Stimulated activated CD8-positive, alpha-beta memory T cell treated with anti-CD3 and anti-CD28 coated beads, Interleukin-12 subunit alpha, Interleukin-12 subunit beta, amount 100 ng/mL, for 24 hours (primary cell): ENCODE measurements around the gene AATF.

Experiments
- DNase-seq: peaks from one replicate; pipeline ENCODE4 v3.0.0-alpha.2; 2020; ENCODE audit errors: extremely low read depth

Gene AATF

GRCh38 chr17:37081287-37081686 lies 132.5 kb downstream of the AATF start:
- no peak for DNase-seq

DNA sequence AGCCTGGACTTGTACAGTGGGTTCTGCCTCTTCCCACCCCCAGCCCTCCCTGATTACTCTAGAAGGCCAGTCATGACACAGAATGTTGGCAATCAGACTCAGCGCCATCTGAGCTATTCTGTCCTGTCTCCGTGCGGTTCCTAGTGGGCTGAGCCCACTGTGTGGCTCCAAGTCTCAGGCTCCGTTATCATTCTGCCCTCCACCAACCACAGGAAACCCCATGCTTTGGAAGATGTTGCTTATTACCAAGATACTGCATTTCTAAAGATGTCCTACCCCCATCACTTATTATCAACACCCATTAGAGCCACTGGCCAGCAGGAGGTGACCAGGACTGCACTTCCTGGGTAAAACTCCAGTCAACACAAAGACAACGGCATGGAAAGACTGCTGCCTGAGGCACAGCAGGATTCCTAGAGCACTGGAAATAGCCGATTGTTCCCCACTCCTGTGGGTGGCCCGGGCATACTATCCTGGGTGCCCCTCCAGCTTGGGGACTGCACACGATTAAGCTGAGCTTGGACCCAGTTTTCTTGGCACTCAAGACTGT lies 133.6 kb downstream of the AATF start:
- DNase-seq: no peak

GRCh38 chr17:37082985-37083384 lies 134.2 kb downstream of the AATF start:
- no peak for DNase-seq

DNA sequence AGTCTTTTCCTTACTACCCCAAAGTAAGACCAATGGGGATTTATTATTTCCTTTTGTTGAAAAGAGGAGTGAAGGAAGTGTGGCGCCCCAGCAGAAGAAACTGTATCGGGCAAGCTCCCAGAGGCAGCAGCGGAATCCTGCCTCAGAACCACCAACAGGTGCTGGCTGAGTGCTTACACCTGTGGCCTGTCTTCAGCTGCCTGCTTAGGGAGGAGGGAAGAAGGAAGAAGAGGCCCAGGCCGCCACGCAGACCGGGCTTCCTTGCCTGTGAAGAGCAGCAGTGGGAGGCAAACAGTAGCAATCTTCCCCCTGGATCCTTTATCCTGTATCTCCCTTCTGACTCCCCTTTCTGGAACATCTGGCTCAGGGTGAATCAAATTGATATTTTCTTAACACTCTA lies 134.7 kb downstream of the AATF start:
- no peak for DNase-seq

GRCh38 chr17:37084372-37084771 lies 135.6 kb downstream of the AATF start:
- no peak for DNase-seq

GRCh38 chr17:37086334-37086733 lies 137.6 kb downstream of the AATF start:
- no peak for DNase-seq

- DNase-seq: no peak
These were observed 138.2 kb downstream of the AATF start for GRCh38 chr17:37086948-37087347.

DNA sequence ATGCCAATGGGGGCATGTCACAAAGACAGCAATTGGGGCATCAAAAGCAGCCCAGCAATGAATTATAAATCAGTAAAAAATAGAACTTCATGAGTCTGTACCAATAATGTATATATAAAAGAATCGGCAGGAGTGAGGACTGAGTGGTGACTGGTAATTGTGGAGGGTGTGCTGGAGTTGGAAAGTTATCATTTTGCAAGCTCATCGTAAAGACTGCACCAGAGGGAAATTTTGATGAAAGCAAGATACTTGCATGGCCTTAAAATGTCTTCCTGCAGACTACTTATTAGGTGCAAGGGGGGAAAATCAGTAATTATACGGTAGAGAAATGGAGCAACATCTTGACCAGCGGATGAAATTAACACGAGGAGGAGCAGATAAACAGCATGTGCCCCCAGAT lies 138.9 kb downstream of the AATF start:
- DNase-seq: no peak

- DNase-seq: no peak
These were observed 139.7 kb downstream of the AATF start for GRCh38 chr17:37088459-37088858.

- no peak for DNase-seq
These were observed 140.2 kb downstream of the AATF start for GRCh38 chr17:37088913-37089312.

DNA sequence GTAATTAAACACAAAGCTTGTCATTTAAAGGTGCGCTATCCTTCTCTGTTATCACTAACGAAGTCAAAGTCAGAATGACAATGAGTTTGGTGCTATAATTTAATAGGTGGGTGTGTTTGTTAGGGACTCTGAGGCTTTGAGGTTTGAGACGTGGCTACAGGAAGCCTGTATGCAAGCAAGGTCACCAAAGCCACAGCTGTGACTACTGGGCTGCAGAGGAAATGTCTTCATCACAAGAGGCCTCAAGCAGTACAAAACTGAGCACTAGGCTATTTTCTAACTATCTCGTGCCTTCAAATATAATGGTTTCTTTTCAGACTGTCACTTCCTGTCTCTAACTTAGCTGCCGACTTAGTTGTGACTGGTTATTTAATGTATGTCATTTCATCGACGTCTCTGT lies 141.2 kb downstream of the AATF start:
- DNase-seq: no peak

DNA sequence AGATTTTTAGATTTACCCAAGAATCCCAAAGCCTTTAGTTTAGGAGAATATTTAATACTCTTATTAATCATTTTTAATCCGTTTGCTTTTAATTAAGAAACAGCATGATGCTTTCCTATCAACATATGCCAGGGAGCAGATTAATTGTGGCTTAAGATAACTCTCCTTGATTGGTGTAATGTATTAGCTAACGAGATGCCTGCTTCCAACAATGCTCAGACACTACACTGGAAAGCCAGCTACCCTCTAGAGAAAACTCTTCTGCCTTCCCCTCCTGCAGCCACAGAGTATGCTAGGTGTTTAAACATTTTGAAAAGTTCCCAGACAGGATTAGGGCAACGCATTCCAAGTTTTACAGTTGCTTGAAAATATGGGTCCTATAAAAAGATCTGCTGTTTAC lies 142.2 kb downstream of the AATF start:
- no peak for DNase-seq

DNA sequence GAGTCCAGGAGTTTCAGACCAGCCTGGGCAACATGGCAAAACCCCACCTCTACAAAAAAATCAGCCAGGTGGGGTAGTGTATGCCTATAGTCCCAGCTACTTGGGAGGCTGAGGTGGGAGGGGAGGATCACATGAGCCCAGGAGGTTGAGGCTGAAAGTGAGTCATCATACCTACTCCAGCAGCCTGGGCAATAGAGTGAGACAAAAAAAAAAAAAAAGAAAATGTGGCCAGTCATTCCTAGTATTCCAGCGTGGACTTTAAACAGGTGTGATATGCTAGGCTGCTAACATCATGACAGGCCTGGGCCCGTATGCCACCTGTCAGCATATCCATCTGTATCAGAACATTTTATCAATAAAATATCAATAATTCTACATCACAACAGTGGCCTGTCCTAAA lies 143.3 kb downstream of the AATF start:
- DNase-seq: no peak

DNA sequence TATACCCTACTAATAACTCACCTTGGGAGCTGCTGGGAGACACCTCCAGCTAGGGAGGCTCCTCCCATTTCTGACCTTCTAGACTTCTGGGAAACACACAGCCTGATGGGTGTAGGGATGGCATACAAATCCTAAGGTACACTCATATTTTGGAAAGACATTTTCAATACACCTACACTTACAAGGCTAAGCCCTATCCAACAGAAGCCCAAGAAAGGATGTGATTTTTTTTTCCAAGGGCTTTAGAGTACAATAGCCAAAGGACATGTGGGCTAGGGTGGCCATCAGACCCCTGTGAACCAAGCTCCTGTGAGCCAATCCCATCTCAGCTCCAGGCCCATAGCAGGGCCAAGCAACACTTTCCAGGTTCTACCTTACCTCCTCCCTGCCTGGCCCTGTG lies 143.9 kb downstream of the AATF start:
- DNase-seq: no peak

DNA sequence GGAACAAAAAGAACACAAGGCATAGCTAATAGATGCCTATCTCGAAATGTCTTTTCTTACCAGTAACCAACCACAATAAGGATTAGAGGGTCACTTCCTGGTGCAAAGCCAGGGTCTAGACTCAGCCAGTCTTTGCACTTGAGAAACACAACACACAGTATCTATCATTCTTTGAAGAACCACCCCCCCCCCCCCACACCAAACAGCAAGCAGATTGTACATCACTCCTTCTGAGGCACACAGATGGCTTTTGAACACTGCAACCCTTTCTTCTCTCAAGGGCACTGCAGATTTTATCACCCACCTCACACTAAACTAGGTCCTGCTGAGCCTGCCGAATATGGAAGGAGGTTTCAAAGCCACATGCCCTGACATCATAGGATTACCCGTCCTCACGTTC lies 145.6 kb downstream of the AATF start:
- no peak for DNase-seq

- no peak for DNase-seq
These were observed 147.3 kb downstream of the AATF start for GRCh38 chr17:37096071-37096470.

- no peak for DNase-seq
These were observed 148.4 kb downstream of the AATF start for GRCh38 chr17:37097154-37097553.

DNA sequence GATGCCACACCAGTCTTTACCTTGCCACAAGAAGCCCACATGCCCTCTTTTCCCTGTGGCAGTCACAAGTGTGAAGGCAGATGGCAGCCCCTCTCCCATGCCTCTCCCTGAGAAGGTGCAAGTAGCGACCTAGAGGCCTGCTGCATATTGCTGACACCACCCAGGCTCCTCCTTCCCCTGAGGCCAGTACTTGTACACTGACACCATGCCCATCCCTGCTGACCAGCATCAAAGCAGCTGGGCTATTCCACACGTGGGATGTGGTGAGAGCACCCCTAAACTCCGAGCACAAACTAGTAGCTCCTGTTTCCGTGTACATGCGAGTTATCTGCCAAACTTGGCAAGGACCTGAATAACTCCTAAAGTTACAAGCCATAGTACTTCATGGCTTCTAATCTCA lies 149.4 kb downstream of the AATF start:
- no peak for DNase-seq

DNA sequence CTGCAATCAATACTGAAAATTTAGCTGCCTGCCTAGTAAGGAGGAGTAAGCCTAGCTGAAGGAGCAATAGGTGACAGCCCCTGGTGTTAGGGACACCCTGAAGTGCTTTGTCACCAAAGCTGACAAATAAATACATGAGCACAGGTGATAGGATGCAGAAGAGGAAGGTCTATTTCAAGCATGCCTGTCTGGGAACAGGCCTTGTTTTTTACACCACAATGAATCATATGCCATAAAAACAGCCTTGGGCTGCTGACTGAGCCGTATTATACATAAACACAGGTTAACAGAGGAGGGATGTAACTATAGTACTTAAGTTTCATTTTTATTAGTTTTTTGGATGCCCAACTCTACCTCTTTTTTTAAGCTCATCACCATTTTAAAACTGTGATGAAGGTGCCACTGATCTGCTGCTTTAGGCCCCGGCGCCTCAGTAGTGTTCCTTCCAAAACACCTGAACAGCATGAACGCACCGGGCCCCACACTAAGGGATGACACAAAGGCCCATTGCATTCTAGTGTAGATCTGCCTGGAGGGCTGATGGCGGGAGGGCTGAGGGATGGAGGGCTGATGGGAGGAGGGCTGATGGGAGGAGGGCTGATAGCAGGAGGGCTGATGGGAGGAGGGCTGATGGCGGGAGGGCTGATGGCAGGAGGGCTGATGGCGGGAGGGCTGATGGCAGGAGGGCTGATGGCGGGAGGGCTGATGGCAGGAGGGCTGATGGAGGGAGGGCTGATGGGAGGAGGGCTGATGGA lies 150.3 kb downstream of the AATF start:
- no peak for DNase-seq

DNA sequence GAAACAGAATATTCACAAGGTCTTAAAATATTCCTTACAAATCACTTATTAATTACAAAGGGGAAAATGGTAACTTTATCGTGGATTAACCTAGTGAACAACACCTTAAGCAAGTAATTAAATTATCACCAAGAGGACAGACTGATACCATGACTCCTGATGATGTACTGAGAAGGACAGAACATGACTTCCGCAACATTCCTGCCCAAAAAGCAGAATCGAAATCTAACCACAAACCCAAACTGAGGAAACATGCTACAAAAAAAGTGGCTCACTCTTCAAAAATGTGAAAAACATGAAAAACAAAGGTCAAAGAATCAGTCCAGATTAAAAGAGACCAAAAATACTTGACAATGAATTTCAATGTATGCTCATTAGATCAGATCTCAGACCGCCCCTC lies 151.5 kb downstream of the AATF start:
- no peak for DNase-seq

GRCh38 chr17:37101306-37101705 lies 152.6 kb downstream of the AATF start:
- no peak for DNase-seq

GRCh38 chr17:37103231-37103630 lies 154.5 kb downstream of the AATF start:
- DNase-seq: no peak

- no peak for DNase-seq
These were observed 157.3 kb downstream of the AATF start for GRCh38 chr17:37106049-37106448.
